HTR-8/SVneo (cell line): Measurements from ENCODE around the gene DOCK10.

Experiments
- DNase-seq: peaks from one replicate; pipeline ENCODE4 v3.0.0; 2011; ENCODE audit warnings: low spot score, mixed read lengths; ENCODE audit not compliant: insufficient read length
- FAIRE-seq: peaks from 2 replicates; lab custom pipeline; 2011; peaks lifted over from hg19 to GRCh38; lab: Jason Lieb, UNC

Gene DOCK10

DNA sequence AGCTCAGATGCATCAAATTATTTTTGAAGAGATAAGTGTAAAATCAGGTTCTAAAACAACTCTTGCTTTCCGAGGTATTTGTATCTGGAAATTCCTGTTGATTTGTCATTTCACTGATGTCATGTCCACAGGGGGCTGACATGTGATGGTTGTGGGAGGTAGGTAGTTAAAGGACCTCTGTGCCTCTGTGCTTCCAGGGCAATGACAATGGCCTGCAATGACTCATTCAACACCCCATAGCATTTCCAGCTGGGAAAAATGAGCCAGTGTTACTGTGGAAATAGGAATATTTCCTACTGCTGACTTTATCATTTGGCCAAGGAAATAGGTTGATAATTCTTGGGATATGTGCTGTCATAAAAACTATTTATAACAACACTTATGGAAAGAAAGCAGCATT, 239.9 kb downstream of the DOCK10 start:
- FAIRE-seq (peak; percentile 23), DNase-seq (peak; percentile 6)

GRCh38 chr2:224801360-224801759, 240.9 kb downstream of the DOCK10 start:
- FAIRE-seq (no peak), DNase-seq (no peak)

DNA sequence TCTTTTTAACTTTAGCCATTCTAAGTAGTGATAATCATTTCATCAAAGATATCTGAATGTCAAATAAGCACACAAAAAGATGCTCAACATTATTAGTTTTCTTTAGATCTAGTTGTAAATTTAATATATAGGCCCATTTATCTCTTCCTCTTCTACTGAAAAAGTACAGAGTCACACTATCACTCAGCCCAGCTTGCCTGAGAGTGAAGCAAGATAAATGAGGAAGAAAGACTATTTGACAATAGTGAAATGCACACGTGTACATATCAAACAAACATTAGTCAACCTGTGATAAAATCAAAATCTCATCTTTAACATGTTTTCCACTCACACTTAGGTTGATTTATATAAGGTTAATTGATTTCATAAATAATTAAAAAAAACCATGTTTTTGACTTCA, 242.6 kb downstream of the DOCK10 start:
- FAIRE-seq = no peak
- no peak for DNase-seq

GRCh38 chr2:224798180-224798579, 244.1 kb downstream of the DOCK10 start:
- DNase-seq = no peak
- no peak for FAIRE-seq

DNA sequence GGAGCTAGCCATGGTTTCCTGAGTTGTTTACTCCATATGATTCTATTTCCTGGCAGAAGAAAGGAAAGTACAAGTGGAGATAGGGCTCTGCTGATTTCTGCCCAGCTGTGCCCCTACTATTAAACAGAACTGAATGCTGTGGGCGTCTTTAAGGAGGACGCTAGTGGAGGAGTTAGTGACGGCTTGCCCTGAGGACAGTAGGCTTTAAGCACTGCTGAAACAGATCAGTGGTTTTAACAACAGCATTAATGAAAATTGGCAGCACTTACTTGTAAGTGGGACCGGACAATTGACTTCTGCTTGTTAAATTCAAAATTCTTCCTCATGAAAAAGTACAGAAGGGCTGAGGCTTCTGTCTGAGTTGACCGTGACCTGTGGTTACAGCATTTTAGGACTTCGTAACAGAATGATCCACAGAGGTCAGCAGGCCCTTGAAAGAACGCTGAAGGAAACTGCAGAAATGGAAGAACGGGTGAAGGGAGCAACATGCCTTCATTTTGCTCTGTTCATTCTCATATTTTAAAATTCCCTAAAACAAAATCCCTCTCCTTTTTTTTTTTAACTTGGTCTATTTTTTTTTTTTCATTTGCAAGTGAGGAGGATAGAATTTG, 245.5 kb downstream of the DOCK10 start:
- FAIRE-seq = no peak
- no peak for DNase-seq

- FAIRE-seq = no peak
Observed at GRCh38 chr2:224793946-224794345, 248.3 kb downstream of the DOCK10 start.

GRCh38 chr2:224786848-224787247, 255.4 kb downstream of the DOCK10 start:
- no peak for FAIRE-seq
- DNase-seq = no peak

More at GRCh38 chr2:224793946-224794345, 248.3 kb downstream of the DOCK10 start:
- DNase-seq = no peak

DNA sequence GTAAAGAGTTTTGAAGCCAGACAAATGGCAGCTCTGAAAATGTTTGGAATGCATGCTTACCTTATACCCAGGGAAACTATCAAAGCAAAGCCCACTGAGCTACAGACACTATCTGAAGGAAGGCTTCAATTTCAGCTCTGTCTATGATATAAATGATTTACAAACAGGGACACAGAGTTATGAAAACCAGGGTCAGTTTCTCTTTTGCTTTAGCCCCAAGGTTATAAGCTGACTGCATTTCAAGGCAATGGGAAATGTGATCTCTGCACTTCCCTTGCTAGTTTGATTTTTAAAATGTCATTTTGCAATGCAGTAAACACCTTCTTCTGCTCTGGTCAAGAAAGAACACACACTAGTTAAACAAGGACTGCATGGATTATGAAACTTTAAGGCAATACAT, 260.9 kb downstream of the DOCK10 start:
- DNase-seq = no peak
- no peak for FAIRE-seq

DNA sequence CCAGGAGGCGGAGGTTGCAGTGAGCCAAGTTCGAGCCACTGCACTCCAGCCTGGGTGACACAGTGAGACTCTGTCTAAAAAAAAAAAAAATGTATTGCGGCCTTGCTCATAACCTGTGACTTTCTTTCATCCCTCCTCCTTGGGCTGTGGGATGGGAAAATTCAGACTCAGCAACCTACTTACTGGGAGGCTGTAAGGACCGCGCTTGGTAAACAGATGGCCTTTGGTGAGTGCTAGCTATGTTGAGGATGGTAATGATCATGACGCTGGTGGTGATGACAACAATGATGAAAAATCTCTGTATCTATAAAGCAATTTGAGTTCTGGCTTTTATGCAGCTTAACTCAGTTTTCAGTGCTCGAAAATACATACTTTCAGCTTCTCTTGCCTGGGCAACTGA, 261.4 kb downstream of the DOCK10 start:
- FAIRE-seq (no peak), DNase-seq (no peak)

GRCh38 chr2:224780106-224780505, 262.2 kb downstream of the DOCK10 start:
- no peak for DNase-seq
- no peak for FAIRE-seq

DNA sequence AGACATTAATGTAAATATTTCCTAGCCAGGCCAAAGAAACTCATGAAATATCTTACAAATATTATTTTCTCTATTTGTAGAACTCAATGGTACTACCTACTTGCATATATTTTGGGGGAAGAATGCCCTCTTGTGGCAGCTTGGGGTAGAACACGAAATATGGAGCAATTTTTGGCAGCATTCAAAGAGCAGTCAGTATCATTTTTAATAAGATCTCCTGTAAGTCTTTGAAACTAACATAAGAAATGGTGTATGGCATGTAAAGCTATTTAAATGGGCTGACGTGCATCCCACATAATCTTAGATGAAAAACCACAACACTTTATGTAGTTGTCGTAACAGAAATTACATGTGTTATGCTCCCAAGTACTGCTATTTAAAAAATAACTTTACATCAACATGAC, 263.8 kb downstream of the DOCK10 start:
- DNase-seq (peak; percentile 30), FAIRE-seq (no peak)

DNA sequence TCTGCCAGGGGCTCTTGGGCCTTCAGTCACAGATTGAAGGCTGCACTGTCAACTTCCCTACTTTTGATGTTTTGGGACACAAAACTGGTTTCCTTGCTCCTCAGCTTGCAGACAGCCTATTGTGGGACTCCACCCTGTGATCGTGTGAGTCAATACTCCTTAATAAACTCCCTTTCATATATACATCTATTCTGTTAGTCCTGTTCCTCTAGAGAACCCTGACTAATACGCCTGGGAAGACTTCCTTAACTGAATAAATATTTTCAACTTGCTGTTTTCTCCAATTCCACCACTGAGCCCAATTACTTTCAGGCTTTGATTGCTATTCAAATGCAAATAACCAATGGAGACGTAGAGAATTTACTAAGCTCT, 264.7 kb downstream of the DOCK10 start:
- FAIRE-seq (no peak), DNase-seq (no peak)

DNA sequence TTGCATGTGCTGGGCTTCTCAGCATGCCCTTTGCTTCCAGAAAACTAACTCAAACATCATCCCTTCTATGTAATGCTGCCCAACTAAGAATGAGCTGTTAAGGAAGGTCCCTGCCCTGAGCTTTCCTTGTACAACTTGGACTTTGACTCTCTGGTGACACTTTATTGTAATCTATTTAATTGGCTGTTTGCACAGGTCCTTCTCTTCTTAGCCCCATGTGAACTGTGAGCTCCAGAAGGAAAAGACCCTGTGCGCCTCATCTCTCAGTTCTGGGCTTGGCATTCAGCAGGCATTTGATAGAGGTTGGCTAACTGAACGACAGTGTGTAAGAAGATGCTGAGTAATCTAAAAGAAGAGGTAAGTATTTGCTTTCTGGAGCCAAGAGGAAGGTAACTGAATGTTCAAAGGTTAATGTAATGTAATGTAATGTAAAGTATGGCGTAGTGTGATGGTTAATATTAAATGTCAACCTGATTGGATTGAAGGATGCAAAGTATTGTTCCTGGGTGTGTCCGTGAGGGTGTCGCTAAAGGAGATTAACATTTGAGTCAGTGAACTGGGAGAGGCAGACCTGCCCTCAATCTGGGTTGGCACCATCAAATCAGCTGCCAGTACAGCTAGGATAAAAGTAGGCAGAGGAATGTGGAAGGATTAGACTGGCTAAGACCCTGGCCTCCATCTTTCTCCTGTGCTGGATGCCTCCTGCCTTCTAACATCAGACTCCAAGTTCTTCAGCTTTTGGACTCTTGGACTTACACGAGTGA, 265.3 kb downstream of the DOCK10 start:
- FAIRE-seq (no peak), DNase-seq (no peak)

DNA sequence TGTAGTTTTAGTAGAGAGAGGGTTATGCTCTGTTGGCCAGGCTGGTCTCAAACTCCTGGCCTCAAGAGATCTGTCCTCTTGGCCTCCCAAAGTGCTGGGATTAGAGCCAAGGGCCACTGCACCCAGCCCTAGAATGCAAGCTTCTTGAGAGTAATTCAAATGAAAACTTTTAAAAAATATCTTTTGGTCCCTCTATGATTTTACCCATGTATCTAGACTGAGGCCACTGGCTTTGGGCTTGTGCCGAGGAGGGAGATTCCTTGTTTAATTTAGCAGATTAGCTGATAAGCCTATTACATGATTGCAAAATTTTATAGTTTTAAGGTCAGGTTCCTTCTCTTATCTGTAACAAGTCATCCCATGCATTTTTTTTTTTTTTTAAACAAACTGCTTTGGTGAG, 266.6 kb downstream of the DOCK10 start:
- FAIRE-seq (no peak), DNase-seq (no peak)

DNA sequence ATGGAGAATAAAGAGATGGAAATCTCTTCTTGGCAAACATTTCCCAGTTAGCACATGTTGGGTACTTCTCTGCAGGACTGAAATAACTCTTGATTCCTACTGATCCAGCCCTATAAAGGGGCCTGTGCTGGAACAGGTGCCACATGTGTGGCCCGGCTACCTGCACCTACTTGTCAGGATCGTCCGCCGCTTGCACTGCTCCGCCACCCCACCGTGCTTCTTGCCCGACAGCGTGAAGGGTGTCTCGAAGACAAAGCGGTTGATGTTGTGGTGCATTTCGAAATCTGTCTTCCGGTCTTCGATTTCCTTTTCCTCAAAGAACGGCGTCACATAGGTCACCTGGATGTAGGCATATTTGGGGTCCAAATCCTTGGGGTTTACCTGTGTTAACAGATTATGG, 267.5 kb downstream of the DOCK10 start:
- FAIRE-seq (no peak), DNase-seq (no peak)

DNA sequence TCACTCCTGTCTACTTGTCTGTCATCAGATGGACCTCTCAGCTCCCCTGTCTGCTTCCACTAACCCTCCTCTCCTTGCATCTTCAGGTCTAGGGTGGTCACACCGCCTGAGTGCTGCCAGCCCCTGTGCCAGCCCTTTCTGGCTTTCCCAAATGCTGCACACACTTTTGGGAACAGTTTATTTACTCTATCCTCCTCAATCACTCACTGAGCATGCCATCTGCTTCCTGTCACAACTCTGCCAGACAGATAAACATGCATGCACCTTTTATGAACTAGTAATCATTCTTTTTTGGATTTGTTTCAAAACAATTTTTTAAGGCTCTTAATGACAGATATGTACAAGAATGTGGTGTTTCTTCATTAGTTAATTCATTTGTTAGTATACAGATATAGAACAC, 269.8 kb downstream of the DOCK10 start:
- DNase-seq = no peak
- no peak for FAIRE-seq

DNA sequence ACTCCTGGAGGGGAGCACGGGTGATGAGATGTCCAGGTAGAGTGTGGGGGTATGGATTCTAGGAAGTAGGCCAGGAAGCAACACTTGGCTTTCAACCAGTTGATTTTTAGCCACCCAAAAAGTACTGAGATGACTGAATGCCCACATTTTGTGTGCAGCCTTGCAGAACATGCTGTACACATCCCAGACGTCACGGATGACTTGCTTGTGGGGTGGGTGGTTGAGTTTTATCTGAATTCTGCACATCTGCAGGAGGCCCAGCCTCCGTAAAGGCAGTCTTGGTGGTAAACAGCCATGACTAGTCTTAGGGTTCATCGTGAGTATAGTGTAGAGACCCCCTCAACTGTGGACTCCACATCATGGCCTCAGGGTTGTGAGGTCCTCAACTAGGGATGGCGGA, 272.8 kb downstream of the DOCK10 start:
- DNase-seq (no peak), FAIRE-seq (no peak)

GRCh38 chr2:224764565-224765236, 277.6 kb downstream of the DOCK10 start:
- FAIRE-seq (no peak), DNase-seq (no peak)

DNA sequence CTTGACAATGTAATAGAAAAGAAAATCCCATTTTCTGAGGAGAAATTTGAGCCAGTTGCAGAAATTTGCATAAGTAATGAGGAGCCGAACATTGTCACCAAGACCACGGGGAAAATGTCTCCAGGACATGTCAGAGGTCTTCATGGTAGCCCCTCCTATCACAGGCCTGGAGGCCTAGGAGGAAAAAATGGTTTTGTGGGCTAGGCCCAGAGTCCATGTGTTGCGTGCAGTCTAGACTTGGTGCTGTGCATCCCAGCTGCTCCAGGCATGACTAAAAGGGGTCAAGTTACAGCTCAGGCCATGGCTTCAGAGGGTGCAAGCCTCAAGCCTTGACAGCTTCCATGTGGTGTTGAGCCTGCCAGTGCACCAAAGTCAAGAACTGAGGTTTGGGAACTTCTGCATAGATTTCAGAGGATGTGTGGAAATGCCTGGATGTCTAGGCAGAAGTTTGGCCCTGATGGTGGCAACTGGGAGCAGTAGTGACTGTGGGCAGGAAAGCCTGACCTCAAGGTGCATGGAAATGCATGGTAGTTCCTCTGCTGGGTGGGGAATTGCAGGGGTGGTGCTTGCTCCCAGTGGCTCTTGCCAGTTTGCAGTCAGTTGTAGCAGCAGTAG, 284.2 kb downstream of the DOCK10 start:
- FAIRE-seq = no peak
- no peak for DNase-seq

DNA sequence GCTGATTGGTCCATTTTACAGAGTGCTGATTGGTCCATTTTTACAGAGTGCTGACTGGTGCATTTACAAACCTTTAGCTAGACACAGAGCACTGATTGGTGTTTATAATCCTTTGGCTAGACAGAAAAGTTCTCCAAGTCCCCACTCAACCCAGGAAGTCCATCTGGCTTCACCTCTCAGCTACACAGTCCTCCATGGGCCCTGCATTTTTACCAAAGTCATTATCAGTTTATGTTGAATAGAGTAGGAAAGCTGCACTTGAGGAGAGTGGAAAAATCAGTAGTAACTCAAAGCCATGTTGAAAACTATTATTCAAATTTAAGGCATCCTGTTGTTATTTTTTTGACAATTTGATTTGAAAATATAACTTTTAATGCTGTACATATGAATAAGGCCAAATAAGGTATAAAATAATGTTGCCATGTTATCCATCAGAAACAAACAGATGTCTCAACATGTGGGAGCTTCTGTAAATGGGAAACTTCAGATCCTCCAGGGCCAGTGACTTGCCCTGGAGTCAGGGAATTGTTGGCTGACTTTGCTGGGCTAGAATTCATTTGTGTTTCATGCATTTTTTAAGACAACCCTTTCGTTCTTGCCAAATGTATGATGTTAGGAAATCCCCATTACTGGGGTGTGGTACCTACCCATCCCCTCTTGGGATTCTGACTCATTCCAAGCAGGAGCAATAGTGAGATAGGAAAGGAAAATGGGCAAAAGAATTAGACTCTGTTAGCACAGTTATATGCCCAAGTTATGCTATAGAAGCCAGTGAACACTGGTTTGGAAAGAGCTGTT, 288.3 kb downstream of the DOCK10 start:
- DNase-seq = no peak
- FAIRE-seq = no peak
